ENCODE results near the gene ATXN7L2.

DNA sequence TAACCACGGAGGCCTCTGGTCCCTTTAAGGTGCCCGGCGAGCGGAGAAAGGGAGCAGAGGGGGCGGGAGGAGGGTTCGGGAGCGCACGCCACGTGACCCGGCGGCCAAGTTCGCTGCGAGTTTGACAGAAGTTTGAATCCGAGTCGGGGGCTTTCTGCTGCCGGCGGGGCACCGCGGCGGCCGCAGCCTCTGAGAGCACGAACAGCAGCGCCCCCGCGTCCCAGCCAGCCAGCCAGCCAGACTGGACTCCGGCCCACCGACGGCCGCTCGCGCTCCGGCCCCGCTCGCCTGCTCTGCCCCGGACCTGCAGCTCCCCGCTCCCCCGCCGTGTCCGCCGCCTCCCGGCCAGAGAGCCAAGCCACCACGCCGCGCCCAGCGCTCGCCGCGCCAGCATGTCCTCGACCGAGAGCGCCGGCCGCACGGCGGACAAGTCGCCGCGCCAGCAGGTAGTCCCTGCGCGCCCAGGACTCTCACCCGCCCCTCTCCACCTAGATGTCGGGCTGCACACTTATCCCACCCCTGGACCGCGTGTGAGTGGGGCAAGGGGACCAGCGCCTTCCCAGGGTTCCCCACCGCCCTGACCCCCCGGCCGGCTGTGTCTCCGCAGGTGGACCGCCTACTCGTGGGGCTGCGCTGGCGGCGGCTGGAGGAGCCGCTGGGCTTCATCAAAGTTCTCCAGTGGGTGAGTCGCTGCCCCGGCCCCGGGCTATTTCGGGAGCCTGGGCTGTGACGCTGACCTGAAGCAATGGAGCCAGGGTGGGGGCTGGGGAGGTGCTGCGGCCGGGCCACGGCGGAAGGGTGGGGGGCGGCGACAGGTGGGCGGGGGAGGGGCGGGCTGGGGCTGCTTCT lies 17.0 kb upstream of the ATXN7L2 start, which contains the start of gene SYPL2:
- TF ChIP-seq, protein P1, sequence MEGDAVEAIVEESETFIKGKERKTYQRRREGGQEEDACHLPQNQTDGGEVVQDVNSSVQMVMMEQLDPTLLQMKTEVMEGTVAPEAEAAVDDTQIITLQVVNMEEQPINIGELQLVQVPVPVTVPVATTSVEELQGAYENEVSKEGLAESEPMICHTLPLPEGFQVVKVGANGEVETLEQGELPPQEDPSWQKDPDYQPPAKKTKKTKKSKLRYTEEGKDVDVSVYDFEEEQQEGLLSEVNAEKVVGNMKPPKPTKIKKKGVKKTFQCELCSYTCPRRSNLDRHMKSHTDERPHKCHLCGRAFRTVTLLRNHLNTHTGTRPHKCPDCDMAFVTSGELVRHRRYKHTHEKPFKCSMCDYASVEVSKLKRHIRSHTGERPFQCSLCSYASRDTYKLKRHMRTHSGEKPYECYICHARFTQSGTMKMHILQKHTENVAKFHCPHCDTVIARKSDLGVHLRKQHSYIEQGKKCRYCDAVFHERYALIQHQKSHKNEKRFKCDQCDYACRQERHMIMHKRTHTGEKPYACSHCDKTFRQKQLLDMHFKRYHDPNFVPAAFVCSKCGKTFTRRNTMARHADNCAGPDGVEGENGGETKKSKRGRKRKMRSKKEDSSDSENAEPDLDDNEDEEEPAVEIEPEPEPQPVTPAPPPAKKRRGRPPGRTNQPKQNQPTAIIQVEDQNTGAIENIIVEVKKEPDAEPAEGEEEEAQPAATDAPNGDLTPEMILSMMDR (IDR thresholded peaks at IDR 0.05): no peak
- TF ChIP-seq POLR2A (IDR thresholded peaks at IDR 0.05; ENCODE audit: low read depth) (peak; percentile 37), POLR2AphosphoS5 (IDR thresholded peaks at IDR 0.05) (peak; percentile 2 to 58)

Data from esophagus muscularis mucosa (tissue), 3 donors.